Gastroesophageal sphincter (tissue), 3 donors: Measurements from ENCODE around the gene TBCD.

Source experiments
- EP300 ChIP-seq: sonication (generic); formaldehyde crosslinking; IDR thresholded peaks from one replicate; pipeline ENCODE4 v1.6.1; 2017; ENCODE audit warnings: antibody characterized with exemption, mild to moderate bottlenecking
- POLR2AphosphoS5 ChIP-seq: sonication (generic); formaldehyde crosslinking; IDR thresholded peaks from one replicate; pipeline ENCODE4 v1.6.1; 2017; ENCODE audit warnings: antibody characterized with exemption
- TF ChIP-seq, protein P1 (sequence below), 4 experiments: fragments of 200-600 bp in 2 of 4; fragments of 450-650 bp in 2 of 4; sonication (generic) in 1 of 4; IDR thresholded peaks; one replicate each; pipeline ENCODE4 v1.5.1; 2017 to 2019; ENCODE audit warnings: antibody characterized with exemption in 4 of 4, mild to moderate bottlenecking in 2 of 4, moderate library complexity in 2 of 4

DNA sequence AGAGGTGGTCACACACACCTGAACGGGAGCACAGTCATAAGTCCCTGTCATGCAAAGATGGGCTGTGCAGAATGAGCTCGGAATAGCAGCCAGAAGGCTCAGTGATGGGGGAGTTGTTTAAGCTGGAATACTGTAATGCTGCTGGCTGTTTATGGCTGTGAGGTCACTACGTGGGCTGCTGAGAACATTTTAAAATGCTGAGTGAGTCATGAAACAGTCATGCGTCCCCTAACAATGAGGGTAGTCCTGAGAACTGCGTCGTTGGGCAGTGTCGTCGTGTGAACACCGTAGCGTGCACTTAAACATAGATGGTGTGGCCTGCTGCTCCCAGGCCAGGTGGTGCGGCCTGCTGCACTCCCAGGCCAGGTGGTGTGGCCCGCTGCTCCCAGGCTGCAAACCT lies 39.7 kb downstream of the TBCD start:
- TF ChIP-seq, protein P1, sequence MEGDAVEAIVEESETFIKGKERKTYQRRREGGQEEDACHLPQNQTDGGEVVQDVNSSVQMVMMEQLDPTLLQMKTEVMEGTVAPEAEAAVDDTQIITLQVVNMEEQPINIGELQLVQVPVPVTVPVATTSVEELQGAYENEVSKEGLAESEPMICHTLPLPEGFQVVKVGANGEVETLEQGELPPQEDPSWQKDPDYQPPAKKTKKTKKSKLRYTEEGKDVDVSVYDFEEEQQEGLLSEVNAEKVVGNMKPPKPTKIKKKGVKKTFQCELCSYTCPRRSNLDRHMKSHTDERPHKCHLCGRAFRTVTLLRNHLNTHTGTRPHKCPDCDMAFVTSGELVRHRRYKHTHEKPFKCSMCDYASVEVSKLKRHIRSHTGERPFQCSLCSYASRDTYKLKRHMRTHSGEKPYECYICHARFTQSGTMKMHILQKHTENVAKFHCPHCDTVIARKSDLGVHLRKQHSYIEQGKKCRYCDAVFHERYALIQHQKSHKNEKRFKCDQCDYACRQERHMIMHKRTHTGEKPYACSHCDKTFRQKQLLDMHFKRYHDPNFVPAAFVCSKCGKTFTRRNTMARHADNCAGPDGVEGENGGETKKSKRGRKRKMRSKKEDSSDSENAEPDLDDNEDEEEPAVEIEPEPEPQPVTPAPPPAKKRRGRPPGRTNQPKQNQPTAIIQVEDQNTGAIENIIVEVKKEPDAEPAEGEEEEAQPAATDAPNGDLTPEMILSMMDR (IDR thresholded peaks at IDR 0.05) = no peak
- no peak for TF ChIP-seq EP300
- no peak for TF ChIP-seq POLR2AphosphoS5
